Natural killer cell (primary cell): ENCODE measurements around the gene EXOSC7. TPM values are rescaled to one million over a fixed set of nuclear protein-coding genes. Genes with fewer than 3 reads are reported as not detected.

Experiments
- ATAC-seq, 3 donors: fragments of 150-1000 bp in 2 of 3; fragments of 200-7000 bp in 1 of 3; cut with Tn5 transposase; 1 replicate in 1 of 3; 2 replicates in 2 of 3; pipeline ENCODE4 v1.10.0; 2021; ENCODE audit warnings: mild to moderate bottlenecking in 2 of 3, moderate library complexity in 2 of 3
- DNase-seq, 2 donors: peaks; one replicate each; pipeline versions ENCODE4 v3.0.0 to v3.0.0-alpha.2; 2013 to 2021; ENCODE audit warnings: mixed read lengths in 1 of 2
- H3K27ac ChIP-seq: one replicate; pipeline ENCODE4 v1.5.1; 2013; ENCODE audit warnings: mild to moderate bottlenecking, low read length
- H3K27me3 ChIP-seq: one replicate; pipeline ENCODE4 v1.6.1; 2013; ENCODE audit warnings: low read length; ENCODE audit not compliant: control insufficient read depth, insufficient read depth
- H3K36me3 ChIP-seq: one replicate; pipeline ENCODE4 v1.6.1; 2013; ENCODE audit warnings: low read length; ENCODE audit not compliant: control insufficient read depth, insufficient read depth
- H3K4me1 ChIP-seq: one replicate; pipeline ENCODE4 v1.6.1; 2013; ENCODE audit warnings: low read length; ENCODE audit not compliant: control insufficient read depth, insufficient read depth
- H3K4me3 ChIP-seq: one replicate; pipeline ENCODE4 v1.5.1; 2013; ENCODE audit warnings: low read length
- H3K9me3 ChIP-seq: one replicate; pipeline ENCODE4 v1.6.1; 2013; ENCODE audit warnings: low read length; ENCODE audit not compliant: control insufficient read depth, insufficient read depth
- H3K27ac Mint-ChIP-seq, 2 donors: one replicate each; pipeline ENCODE4 v1.8.0; 2022; ENCODE audit warnings: mild to moderate bottlenecking in 2 of 2, mixed read lengths in 2 of 2, moderate library complexity in 1 of 2
- H3K27me3 Mint-ChIP-seq, 2 donors: one replicate each; pipeline ENCODE4 v1.8.0; 2022; ENCODE audit warnings: low read depth in 2 of 2, mixed read lengths in 2 of 2
- H3K36me3 Mint-ChIP-seq: one replicate; pipeline ENCODE4 v1.8.0; 2022; ENCODE audit warnings: mixed read lengths
- H3K4me1 Mint-ChIP-seq, 2 donors: one replicate each; pipeline ENCODE4 v1.8.0; 2022; ENCODE audit warnings: mixed read lengths in 2 of 2
- H3K4me3 Mint-ChIP-seq: one replicate; pipeline ENCODE4 v1.8.0; 2022; ENCODE audit warnings: mild to moderate bottlenecking, moderate library complexity, mixed read lengths
- H3K9me3 Mint-ChIP-seq, 2 donors: one replicate each; pipeline ENCODE4 v1.8.0; 2022; ENCODE audit warnings: mixed read lengths in 2 of 2
- WGBS: methylation state at CpG from one replicate; pipeline ENCODE4 v1.1.7; 2013; ENCODE audit warnings: missing lambda C conversion rate; ENCODE audit not compliant: insufficient coverage; 5-methylcytosine and 5-hydroxymethylcytosine counted together
- intact Hi-C: fragments of 100-400 bp; cut with micrococcal nuclease; formaldehyde crosslinking; loops from one replicate; pipeline ENCODE4 v1.14.2; 2022
- total RNA-seq, 4 donors: library from RNA; stranded (reverse); fragments of 120-200 nt in 1 of 4; gene quantifications; one replicate each; pipeline versions ENCODE4 v1.2.3 to v1.2.4, GENCODE V29; 2013 to 2022
- TF ChIP-seq, protein P1 (sequence below): fragments of 200-600 bp; IDR thresholded peaks from one replicate; pipeline ENCODE4 v1.8.0; 2022; ENCODE audit warnings: antibody characterized with exemption

Gene EXOSC7
- total RNA-seq, 3 donors from 2014 or later (not counting 1 experiment from before 2014, with no cell fraction given), result 32.8 to 46.6 (median 36.0) TPM

DNA sequence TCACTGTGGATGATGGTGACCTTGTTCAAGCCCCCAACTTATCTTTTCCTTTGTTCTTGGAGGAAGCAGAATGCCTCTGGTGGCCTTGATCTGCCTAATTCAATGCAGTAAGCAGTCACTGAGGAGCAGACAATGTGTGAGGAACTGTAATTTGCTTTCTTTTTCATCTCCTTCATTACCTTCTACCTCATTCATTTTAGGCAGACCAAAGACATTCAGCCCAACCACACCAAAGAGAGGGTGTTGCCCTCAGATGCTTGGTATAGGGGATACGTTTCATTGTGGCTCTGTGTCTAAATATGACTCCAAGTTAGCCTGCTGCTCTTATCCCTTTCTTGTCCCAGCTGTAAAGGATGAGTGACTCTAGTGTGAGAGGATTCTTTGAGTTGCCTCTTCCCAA lies 15.3 kb downstream of the EXOSC7 start:
- H3K36me3 ChIP-seq, result peaks cover 31% of the 10 kb centered on the region
- H3K4me3 Mint-ChIP-seq, result no peak overlapping the region
- no peaks in the 10 kb centered on the region for H3K27me3 ChIP-seq
- DNase-seq (peak in 1 of 2 donors; percentile 30), ATAC-seq (no peak)
- no peaks in the 10 kb centered on the region for H3K27me3 Mint-ChIP-seq
- TF ChIP-seq, protein P1, sequence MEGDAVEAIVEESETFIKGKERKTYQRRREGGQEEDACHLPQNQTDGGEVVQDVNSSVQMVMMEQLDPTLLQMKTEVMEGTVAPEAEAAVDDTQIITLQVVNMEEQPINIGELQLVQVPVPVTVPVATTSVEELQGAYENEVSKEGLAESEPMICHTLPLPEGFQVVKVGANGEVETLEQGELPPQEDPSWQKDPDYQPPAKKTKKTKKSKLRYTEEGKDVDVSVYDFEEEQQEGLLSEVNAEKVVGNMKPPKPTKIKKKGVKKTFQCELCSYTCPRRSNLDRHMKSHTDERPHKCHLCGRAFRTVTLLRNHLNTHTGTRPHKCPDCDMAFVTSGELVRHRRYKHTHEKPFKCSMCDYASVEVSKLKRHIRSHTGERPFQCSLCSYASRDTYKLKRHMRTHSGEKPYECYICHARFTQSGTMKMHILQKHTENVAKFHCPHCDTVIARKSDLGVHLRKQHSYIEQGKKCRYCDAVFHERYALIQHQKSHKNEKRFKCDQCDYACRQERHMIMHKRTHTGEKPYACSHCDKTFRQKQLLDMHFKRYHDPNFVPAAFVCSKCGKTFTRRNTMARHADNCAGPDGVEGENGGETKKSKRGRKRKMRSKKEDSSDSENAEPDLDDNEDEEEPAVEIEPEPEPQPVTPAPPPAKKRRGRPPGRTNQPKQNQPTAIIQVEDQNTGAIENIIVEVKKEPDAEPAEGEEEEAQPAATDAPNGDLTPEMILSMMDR, result no peak
- no peaks in the 10 kb centered on the region for H3K36me3 Mint-ChIP-seq
- H3K4me3 ChIP-seq, result no peak overlapping the region
- intact Hi-C loops, result no loop called here
- no peak overlapping the region for H3K27ac Mint-ChIP-seq
- H3K4me1 ChIP-seq, result no peaks in the 10 kb centered on the region
- no peaks in the 10 kb centered on the region for H3K9me3 Mint-ChIP-seq
- H3K27ac ChIP-seq, result no peak overlapping the region
- no CpG with 5 or more reads among the region's 1 CpG for WGBS
- peaks cover 40 to 55% of the 10 kb centered on the region in 2 donors for H3K4me1 Mint-ChIP-seq
- H3K9me3 ChIP-seq, result no peaks in the 10 kb centered on the region

DNA sequence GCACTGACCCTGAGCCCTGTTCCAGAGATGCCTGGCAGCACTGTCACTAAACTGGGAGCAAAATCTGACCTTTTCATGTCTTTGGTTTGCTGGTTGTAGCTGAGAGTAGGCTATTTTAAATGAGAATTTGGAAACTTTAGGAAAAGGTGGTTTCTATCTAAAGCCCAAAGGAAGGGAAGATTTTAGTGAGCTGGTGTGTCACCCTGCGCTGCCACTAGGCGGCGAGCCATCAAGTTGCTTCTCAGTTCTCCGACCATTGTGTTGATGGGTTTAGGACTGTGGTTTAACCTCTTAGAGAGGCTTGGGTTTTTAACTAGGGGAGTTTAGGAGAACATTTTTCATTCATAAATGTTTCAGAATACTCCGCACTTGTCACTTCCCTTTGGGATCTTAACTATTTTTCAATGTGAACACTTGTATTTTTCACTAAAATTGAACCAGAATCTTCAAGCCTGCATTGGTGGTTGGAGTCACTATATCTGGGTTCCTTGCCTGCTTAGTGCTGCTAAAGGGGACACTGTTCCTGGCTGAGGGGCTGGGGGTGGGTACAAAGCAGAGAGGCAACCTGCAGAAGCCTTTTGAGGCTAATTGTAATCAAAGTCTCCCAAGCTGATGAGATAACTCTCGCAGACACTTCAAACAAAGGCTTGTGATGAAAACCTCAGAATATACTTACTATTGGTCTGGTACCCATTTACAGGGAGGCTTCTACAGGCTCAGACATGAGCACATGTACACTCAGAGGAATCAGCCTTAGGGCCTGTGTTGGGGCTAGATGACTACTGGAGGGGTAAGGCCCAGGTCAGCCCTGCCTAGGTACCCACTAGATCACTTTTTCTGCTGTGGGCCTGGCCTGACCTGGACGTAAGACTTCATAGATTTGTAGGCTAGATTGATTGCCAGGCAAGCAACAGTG lies 16.8 kb downstream of the EXOSC7 start:
- Histone ChIP-seq H3K27me3 (no peaks in the 10 kb centered on the region), H3K27ac (no peak overlapping the region), H3K36me3 (peaks cover 45% of the 10 kb centered on the region), H3K9me3 (no peaks in the 10 kb centered on the region), H3K4me1 (no peaks in the 10 kb centered on the region), H3K4me3 (no peak overlapping the region)
- no peak overlapping the region for H3K27ac Mint-ChIP-seq
- peak; percentile 59 to 78 (median 77) for ATAC-seq
- no peaks in the 10 kb centered on the region for H3K9me3 Mint-ChIP-seq
- peaks cover 36 to 46% of the 10 kb centered on the region in 2 donors for H3K4me1 Mint-ChIP-seq
- WGBS, result 87% methylated on average over 7 of the region's 7 CpGs
- no peaks in the 10 kb centered on the region for H3K27me3 Mint-ChIP-seq
- H3K36me3 Mint-ChIP-seq, result no peaks in the 10 kb centered on the region
- H3K4me3 Mint-ChIP-seq, result no peak overlapping the region
- peak in 1 of 2 donors; percentile 37 for DNase-seq
- intact Hi-C loops, result no loop called here
- TF ChIP-seq, protein P1, result peak; percentile 80

DNA sequence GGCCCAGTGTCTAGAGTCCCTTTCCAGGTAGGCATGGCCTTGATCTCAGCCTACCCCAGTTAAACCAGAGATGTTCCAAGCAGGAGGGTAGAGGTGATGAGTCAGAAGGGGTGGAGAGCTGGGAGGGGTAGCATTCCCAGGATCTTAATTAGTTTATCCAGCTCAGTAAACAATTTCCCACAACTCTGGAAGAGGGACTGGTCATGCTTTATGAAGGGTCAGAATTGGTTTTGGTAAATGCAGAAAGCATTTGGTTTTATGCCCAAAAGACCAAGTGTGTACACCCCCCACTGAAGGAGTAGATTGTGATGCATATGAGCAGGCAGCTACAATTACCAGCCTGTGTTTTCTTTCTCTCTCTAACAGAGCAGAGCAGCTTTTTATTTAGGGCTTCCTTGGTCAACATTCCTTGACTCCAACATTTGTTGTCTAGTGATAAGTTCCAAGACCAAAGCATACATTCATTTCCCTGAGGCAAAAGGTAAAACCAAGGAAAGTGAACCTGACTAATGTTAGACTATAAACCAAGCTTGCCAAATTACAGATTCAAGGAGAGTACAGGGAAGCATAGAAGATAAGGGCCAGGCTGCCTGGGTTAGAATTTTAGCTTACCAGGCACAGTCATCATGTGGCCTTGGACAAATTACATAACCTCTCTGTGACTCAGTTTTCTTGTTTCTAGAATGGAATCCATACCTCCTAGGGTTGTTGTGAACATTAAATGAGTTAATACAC lies 17.6 kb downstream of the EXOSC7 start:
- no peaks in the 10 kb centered on the region for H3K36me3 Mint-ChIP-seq

More for the DNA sequence above, 17.6 kb downstream of the EXOSC7 start:
- DNase-seq (no peak), ATAC-seq (no peak)
- Mint-ChIP-seq H3K27me3 (no peaks in the 10 kb centered on the region), H3K4me3 (no peak overlapping the region), H3K4me1 (peaks cover 29 to 38% of the 10 kb centered on the region in 2 donors), H3K27ac (no peak overlapping the region), H3K9me3 (no peaks in the 10 kb centered on the region)
- H3K27ac ChIP-seq, result no peak overlapping the region
- H3K4me3 ChIP-seq, result no peak overlapping the region
- TF ChIP-seq, protein P1, result no peak
- H3K36me3 ChIP-seq, result peaks cover 53% of the 10 kb centered on the region
- H3K9me3 ChIP-seq, result no peaks in the 10 kb centered on the region
- no peaks in the 10 kb centered on the region for H3K27me3 ChIP-seq
- intact Hi-C loops, result no loop called here
- H3K4me1 ChIP-seq, result no peaks in the 10 kb centered on the region
